Astrocyte (in vitro differentiated cells and primary cell): ENCODE results near the gene ACTR1A. TPM values are rescaled to one million over a fixed set of nuclear protein-coding genes. Genes with fewer than 3 reads are reported as not detected.

Source experiments
- DNase-seq: peaks from one replicate; pipeline ENCODE4 v3.0.0-alpha.2; 2010; ENCODE audit warnings: low read depth
- FAIRE-seq: peaks from 2 replicates; lab custom pipeline; 2011; peaks lifted over from hg19 to GRCh38; lab: Jason Lieb, UNC
- H2AFZ ChIP-seq: 2 replicates; pipeline ENCODE4 v1.6.0; 2012; ENCODE audit warnings: low read depth, low read length, inconsistent platforms
- H3K27ac ChIP-seq: 2 replicates; pipeline ENCODE4 v1.5.1; 2011; ENCODE audit warnings: low read depth, low read length, inconsistent platforms
- H3K27me3 ChIP-seq: 2 replicates; pipeline ENCODE4 v1.6.0; 2011; ENCODE audit warnings: low read length, inconsistent platforms; ENCODE audit not compliant: insufficient read depth
- H3K36me3 ChIP-seq: 2 replicates; pipeline ENCODE4 v1.5.1; 2011; ENCODE audit warnings: low read length, inconsistent platforms; ENCODE audit not compliant: insufficient read depth
- H3K4me1 ChIP-seq: 2 replicates; pipeline ENCODE4 v1.5.1; 2011; ENCODE audit warnings: low read length, inconsistent platforms; ENCODE audit not compliant: insufficient read depth
- H3K4me2 ChIP-seq: 2 replicates; pipeline ENCODE4 v1.6.0; 2012; ENCODE audit warnings: low read length, inconsistent platforms
- H3K4me3 ChIP-seq: 2 replicates; pipeline ENCODE4 v1.5.1; 2011; ENCODE audit warnings: low read depth, mild to moderate bottlenecking, low read length, inconsistent platforms; ENCODE audit not compliant: insufficient read depth
- H3K79me2 ChIP-seq: 2 replicates; pipeline ENCODE4 v1.6.0; 2012; ENCODE audit warnings: mild to moderate bottlenecking, low read length, inconsistent platforms; ENCODE audit not compliant: insufficient read depth
- H3K9ac ChIP-seq: 2 replicates; pipeline ENCODE4 v1.6.0; 2012; ENCODE audit warnings: mild to moderate bottlenecking, low read length, inconsistent platforms
- H3K9me3 ChIP-seq: 2 replicates; pipeline ENCODE4 v1.5.1; 2012; ENCODE audit warnings: low read depth, mild to moderate bottlenecking, low read length, inconsistent platforms; ENCODE audit not compliant: insufficient read depth
- H4K20me1 ChIP-seq: 2 replicates; pipeline ENCODE4 v1.6.0; 2012; ENCODE audit warnings: low read length, inconsistent platforms; ENCODE audit not compliant: insufficient read depth
- H3K27ac Mint-ChIP-seq: one replicate; pipeline ENCODE4 v1.8.0; 2021; ENCODE audit warnings: mild to moderate bottlenecking, mixed read lengths; ENCODE audit not compliant: unreplicated experiment
- H3K27me3 Mint-ChIP-seq: one replicate; pipeline ENCODE4 v1.8.0; 2021; ENCODE audit warnings: low read depth, mixed read lengths; ENCODE audit not compliant: unreplicated experiment
- H3K36me3 Mint-ChIP-seq: one replicate; pipeline ENCODE4 v1.8.0; 2021; ENCODE audit warnings: low read depth, mixed read lengths; ENCODE audit not compliant: unreplicated experiment
- H3K4me1 Mint-ChIP-seq: one replicate; pipeline ENCODE4 v1.8.0; 2021; ENCODE audit warnings: low read depth, mixed read lengths; ENCODE audit not compliant: unreplicated experiment
- H3K4me3 Mint-ChIP-seq: one replicate; pipeline ENCODE4 v1.8.0; 2021; ENCODE audit warnings: mild to moderate bottlenecking, moderate library complexity, mixed read lengths; ENCODE audit not compliant: unreplicated experiment
- H3K9me3 Mint-ChIP-seq: one replicate; pipeline ENCODE4 v1.8.0; 2021; ENCODE audit warnings: mild to moderate bottlenecking, mixed read lengths; ENCODE audit not compliant: unreplicated experiment
- EZH2 ChIP-seq: IDR thresholded peaks from 2 replicates; pipeline ENCODE4 v1.6.1; 2012; ENCODE audit warnings: mild to moderate bottlenecking, low read length, inconsistent platforms; ENCODE audit not compliant: insufficient read depth
- total RNA-seq: library from RNA; stranded (reverse); gene quantifications from 2 replicates; pipeline ENCODE4 v1.2.1, GENCODE V29; 2021
- TF ChIP-seq, protein P1 (sequence below): IDR thresholded peaks from 2 replicates; pipeline ENCODE4 v1.5.1; 2011; ENCODE audit warnings: low read depth, mild to moderate bottlenecking, inconsistent platforms, low read length, moderate library complexity; ENCODE audit not compliant: insufficient read depth

Gene ACTR1A
- total RNA-seq, 1 donor from 2014 or later, result 155 TPM

DNA sequence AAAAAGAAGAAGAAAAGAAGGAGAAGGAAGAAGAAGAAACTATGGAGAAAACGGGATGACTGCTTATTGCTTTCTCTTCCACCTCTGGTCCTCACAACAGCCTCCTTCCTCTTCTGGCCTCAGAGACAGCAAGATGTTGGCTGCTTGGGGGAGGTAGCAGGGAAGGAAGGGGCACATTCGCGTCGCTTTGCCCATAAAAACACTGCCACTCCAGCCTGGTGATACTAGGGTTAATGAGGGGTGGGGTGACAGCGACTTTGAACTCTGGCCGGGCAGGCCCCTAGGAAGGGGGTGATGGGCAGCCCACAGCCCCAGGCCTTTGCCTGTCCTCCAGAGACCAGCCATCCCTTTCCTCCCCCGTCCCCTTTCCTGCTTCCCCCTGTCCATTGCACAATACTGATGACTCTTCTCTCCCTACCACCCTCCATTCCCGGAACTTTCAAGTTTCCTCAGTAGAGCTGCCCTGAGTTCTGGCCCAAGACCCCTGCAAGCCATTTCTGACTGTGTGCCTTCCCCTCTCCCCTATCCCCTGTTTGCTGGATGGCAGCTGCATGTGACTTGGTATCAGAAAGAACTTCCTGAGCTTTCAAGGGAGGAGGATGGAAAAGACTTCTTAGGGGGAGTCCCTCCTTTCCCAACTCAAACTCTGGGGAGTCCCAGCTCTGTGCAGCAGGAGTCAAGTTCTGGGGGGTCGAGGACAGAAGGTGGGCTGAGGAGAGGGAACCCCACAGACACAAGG lies 67.9 kb downstream of the ACTR1A start:
- FAIRE-seq (no peak), DNase-seq (no peak)
- H3K9ac ChIP-seq, result no peak overlapping the region
- H3K27me3 ChIP-seq, result no peaks in the 10 kb centered on the region
- peak overlapping the region; percentile 6 for H3K4me2 ChIP-seq
- no peak overlapping the region for H3K27ac ChIP-seq
- H3K36me3 Mint-ChIP-seq, result no peaks in the 10 kb centered on the region
- no peak for TF ChIP-seq EZH2
- TF ChIP-seq, protein P1, sequence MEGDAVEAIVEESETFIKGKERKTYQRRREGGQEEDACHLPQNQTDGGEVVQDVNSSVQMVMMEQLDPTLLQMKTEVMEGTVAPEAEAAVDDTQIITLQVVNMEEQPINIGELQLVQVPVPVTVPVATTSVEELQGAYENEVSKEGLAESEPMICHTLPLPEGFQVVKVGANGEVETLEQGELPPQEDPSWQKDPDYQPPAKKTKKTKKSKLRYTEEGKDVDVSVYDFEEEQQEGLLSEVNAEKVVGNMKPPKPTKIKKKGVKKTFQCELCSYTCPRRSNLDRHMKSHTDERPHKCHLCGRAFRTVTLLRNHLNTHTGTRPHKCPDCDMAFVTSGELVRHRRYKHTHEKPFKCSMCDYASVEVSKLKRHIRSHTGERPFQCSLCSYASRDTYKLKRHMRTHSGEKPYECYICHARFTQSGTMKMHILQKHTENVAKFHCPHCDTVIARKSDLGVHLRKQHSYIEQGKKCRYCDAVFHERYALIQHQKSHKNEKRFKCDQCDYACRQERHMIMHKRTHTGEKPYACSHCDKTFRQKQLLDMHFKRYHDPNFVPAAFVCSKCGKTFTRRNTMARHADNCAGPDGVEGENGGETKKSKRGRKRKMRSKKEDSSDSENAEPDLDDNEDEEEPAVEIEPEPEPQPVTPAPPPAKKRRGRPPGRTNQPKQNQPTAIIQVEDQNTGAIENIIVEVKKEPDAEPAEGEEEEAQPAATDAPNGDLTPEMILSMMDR, result no peak
- peaks cover 10% of the 10 kb centered on the region for H3K27me3 Mint-ChIP-seq
- peaks cover under 1% of the 10 kb centered on the region for H4K20me1 ChIP-seq
- H3K27ac Mint-ChIP-seq, result peak overlapping the region; percentile 2
- no peaks in the 10 kb centered on the region for H3K9me3 ChIP-seq
- H3K4me3 ChIP-seq, result no peak overlapping the region
- peaks cover 12% of the 10 kb centered on the region for H3K79me2 ChIP-seq
- peaks cover 18% of the 10 kb centered on the region for H3K4me1 ChIP-seq
- H2AFZ ChIP-seq, result peak overlapping the region; percentile 74
- no peaks in the 10 kb centered on the region for H3K36me3 ChIP-seq
- H3K4me3 Mint-ChIP-seq, result no peak overlapping the region
- H3K9me3 Mint-ChIP-seq, result no peaks in the 10 kb centered on the region
- peaks cover 10% of the 10 kb centered on the region for H3K4me1 Mint-ChIP-seq

DNA sequence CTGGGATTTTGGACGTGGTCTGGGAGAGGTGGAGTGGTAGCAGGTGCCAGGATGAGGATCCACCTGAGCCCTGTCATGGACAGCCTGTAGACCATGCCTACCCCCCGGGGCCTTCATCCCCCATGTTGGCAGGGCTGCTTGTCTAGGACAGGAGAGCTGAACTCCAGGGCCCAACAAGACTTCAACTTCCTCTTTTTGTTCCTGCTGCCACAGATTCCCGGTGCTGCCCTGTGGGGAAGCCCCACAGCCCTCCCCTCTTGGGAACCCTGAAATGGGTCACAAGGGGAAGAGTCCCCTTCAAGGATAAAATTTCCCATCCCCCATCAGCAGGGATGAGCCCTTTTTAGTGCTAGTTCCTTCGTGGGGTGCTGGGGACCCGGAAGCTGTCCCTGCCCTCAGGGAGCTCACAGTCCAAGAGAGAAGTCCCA lies 68.9 kb downstream of the ACTR1A start:
- Histone ChIP-seq H4K20me1 (peaks cover 4% of the 10 kb centered on the region), H3K79me2 (peaks cover 12% of the 10 kb centered on the region), H2AFZ (no peak overlapping the region), H3K9ac (no peak overlapping the region), H3K4me1 (peaks cover 18% of the 10 kb centered on the region), H3K27ac (no peak overlapping the region), H3K9me3 (no peaks in the 10 kb centered on the region), H3K36me3 (no peaks in the 10 kb centered on the region), H3K4me2 (no peak overlapping the region), H3K4me3 (no peak overlapping the region), H3K27me3 (no peaks in the 10 kb centered on the region)
- FAIRE-seq (no peak), DNase-seq (no peak)
- Mint-ChIP-seq H3K27ac (no peak overlapping the region), H3K27me3 (peaks cover 10% of the 10 kb centered on the region), H3K36me3 (no peaks in the 10 kb centered on the region), H3K9me3 (no peaks in the 10 kb centered on the region), H3K4me3 (no peak overlapping the region), H3K4me1 (peaks cover 10% of the 10 kb centered on the region)
- no peak for TF ChIP-seq EZH2
- TF ChIP-seq, protein P1, result no peak
